Fibroblast of skin of back (primary cell): ENCODE results near the gene LCORL. TPM values are rescaled to one million over a fixed set of nuclear protein-coding genes. Genes with fewer than 3 reads are reported as not detected.
"Not testable (repeated sequence)": the region's sequence is repeated elsewhere in the genome, so short reads cannot be mapped to it uniquely, and the experiment has no call there.

Source experiments
- DNase-seq: peaks from one replicate; pipeline ENCODE4 v3.0.0-alpha.2; 2013
- polyA plus RNA-seq, 2 experiments: library from polyadenylated mRNA; unstranded; fragments of 120-200 nt; gene quantifications; one replicate each; pipeline ENCODE4 v1.2.1, GENCODE V29; 2013; ENCODE audit not compliant: insufficient read length in 2 of 2

LCORL gene
- polyA plus RNA-seq (2013, experiment 1 of 2; ENCODE audit: insufficient read length) = 6.8 TPM
- polyA plus RNA-seq (2013, experiment 2 of 2; ENCODE audit: insufficient read length) = 6.3 TPM

DNA sequence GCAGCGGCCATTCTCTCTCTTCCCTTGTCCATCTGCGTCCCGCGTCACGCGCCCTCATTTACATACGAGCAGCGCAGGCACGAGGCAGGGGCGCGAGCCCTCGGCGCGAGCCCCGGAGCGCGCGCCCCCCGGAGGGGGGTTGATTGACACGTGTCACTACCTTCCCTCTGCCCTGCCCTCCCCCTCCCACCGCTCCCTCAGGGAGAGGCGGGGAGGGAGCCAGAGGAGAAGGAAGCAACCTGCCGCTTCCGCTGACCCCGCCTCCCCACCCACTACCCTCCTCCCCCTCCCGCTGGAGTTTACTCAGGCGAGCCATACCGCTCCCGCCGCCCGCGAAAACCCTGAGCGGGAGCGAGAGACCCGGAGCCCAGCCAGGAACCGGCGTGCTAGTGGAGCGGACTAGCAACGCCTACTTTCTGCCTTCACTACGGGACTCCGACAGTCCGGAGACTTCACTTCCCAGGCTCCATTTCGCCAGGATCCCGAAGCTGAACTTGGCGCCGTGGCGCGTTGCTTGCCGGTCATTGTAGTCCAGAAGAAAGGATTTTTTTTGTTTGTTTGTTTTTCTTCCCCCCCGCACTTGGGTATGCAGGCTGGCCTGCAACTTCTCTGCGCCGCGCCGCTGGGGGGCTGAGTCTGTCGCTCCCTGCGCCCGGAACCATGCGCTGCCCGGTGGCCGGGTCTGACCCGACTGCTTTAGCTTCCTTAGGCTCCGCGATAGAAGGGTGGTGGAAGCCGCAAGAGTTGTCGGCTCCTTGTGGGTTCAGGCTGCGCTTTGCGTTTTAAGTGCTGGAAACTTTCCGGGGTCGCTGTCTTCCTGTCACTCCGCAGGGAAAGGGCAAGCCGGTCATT, at the start of gene LCORL:
TSS of gene LCORL (minus strand) at position 36 of the 852 bp plus-strand sequence. CDS start at position 32, 4 bp downstream.
- DNase-seq = peak; percentile 96

DNA sequence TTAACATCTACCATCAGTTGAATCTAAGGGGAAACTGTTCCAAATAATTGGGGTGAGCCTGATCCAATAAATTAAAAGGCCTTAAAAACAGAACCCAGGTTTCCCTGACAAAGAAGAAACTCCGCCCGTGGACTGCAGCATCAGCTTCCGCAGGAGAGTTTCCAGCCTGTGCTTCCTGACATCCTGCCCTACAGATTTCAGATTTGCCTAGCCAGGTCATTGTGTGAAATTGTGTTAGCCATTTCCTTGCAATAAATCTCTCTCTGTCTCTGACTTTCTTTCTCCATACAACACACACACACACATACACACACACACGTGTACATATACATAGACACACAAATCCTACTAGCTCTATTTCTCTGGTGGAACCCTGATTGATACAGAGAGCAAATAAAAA, 48.3 kb upstream of the LCORL start:
- no peak for DNase-seq

DNA sequence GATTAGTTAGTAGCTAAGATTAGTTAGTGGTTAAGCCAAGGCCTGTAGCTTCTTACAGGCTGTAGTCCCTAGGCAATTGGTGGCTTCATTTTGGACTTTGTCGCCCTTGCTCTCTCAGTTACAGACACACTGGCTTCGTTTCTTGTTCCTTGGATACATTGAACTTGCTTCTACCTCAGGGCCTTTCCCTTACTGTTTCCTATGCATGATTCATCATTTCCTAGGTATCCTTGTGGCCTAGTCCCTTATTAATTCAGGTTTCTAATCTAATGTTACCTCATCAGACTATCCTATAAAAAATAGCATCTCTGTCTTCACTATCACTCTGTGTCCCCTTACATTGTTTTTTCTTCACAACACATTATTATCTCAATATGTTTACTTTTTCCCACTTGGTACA, 45.5 kb upstream of the LCORL start:
- no peak for DNase-seq

DNA sequence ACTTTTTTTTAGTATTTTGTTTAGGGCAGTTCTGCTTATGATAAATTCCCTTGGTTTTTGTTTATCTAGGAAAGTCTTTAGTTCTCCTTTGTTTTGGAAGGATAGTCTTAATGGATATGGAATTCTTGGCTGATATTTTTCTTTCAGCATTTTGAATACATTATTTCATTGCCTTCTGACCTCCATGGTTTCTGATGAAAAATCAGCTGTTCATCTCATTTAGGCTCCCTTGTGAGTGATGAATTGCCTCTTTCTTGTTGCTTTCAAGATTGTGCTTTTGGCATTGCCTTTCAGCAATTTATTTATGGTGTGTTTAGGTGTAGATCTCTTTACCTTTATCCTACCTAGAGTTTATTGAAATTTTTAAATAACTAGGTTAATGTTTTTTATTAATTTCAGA, 41.5 kb upstream of the LCORL start:
- no peak for DNase-seq

DNA sequence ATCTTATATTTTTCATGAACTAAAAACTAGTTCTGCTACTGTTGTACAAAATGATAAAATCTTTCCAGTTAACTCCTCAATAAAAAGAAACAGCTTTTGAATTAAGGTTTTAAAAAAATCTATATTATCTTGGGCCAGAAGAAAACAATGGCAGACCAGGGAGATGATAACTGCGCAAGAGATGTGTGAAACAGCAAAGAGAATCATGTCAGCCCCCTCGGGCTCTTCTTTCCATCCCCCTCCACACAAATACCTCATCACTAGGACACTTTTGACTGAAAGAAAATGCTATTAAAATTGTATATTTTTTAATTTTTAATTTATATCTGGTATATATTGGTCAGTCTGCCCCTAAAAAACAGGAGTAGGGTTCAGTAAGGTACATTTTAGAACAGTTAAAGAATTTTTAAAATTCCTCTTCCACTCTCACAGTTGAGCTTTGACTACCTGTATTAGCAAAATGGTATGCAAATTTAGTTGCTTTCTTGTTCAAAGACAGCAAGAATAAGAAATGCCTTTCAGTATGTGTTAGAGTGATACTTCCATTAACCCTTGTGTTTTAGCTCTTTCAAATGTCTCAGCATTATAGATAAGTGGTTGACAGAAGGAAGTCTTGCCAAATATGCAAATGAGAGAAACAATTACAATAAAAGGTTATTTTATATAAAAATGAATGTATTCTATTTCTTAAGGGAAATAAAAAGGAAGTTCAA, 36.4 kb upstream of the LCORL start:
- no peak for DNase-seq

DNA sequence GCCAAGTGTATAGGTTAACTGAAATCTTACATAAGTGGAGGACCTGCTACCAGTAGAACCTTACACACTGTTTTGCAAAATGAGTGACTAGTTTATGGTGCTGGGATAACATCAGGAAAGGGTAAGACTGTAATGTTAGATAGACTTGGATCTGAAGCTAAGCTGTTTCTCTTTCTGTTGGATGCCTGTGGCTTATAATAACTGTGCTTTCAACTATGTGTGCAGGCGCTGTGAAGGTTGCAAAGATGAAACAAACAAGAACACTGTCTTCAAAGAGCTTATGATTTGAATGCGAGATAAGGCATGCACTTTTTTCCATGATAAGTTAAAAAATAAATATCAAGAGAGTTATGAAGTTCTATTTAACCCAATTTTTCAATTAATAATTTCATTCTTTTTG, 34.5 kb upstream of the LCORL start:
- no peak for DNase-seq

DNA sequence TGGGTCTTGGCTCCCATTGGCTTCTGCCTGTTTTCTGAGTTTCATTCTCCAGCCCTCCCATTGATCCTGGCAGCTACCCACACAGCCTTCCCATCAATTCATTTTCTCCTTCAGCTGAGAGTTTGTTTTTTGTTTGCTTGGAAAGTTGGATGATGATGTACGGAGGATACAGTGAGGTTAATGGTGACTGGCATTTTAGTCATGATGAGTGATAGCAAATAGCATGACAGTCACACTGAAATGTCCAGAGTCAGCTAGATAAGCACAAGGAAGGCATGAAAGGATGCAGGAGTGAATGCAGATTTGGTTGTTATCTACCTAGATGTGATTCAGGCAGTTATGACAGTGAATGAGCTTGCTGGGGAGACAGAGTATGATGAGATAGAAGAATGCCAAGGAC, 30.6 kb upstream of the LCORL start:
- no peak for DNase-seq

DNA sequence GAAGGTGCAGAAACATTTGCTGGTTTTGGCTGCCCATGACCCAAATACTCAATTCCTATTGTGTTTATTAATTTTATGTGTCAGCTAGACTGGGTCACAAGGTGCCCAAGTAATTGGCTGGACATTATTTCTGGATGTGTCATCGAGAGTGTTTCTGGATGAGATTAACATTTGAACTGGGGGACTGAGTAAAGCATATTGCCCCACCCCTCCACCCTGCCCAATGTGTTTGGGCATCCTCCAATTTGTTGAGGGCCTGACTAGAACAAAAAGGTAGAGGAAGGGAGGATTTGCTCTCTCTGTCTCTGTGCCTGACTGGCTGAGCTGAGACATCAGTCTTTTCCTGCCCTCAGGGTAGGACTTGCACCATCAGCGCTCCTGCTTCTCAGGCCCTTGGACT, 29.7 kb upstream of the LCORL start:
- peak; percentile 20 for DNase-seq

DNA sequence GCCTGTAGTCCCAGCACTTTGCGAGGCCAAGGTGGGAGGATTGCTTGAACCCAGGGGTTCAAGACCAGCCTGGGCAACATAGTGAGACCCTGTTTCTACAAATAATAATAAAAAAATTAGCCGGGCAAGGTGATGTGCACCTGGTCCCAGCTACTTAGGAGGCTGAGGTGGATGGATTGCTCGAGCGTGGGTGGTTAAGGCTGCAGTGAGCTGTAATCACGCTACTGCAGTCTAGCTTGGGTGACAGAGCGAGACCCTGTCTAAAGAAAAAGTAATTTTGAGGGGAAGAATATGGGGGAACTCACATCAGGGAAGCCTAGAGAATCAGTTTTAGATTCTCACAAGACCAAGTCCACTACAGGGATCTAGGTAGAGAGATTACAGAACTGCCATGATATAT, 28.9 kb upstream of the LCORL start:
- DNase-seq = no peak

DNA sequence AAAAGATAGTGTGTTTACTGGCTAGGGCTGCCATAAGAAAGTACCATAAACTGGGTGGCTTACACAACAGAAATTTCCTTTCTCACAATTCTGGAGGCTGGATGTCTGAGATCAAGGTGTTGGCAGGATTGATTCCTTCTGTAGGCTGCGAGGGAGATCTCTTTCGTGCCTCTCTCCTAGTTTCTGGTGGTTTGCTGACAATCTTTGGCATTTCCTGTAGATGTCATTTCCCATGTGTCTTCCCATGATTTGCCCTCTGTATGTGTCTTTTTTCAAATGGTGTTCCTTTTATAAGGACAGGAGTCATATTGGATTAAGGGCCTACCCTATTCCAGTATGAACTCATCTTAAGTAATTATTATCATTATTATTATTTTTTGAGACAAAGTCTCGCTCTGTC, 27.9 kb upstream of the LCORL start:
- DNase-seq = peak; percentile 29

DNA sequence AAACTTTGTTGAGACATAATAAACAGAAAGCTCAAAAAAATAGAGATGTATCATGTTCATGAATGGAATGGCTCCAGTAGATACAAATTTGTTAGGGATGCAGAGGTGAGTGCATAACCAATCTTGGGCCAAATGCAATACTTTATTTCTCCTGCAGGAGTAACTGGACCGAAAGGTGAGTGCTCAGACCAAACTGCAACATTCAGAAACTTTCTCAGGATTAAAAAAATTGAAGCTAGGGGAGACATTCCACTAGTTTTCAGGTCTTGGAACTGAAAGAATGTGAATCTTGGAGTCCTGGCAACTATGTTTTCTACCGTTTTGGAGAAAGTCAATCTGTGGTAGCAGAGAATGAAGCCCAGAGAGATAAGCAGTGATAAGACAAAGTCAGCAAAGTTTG, 21.2 kb upstream of the LCORL start:
- no peak for DNase-seq

DNA sequence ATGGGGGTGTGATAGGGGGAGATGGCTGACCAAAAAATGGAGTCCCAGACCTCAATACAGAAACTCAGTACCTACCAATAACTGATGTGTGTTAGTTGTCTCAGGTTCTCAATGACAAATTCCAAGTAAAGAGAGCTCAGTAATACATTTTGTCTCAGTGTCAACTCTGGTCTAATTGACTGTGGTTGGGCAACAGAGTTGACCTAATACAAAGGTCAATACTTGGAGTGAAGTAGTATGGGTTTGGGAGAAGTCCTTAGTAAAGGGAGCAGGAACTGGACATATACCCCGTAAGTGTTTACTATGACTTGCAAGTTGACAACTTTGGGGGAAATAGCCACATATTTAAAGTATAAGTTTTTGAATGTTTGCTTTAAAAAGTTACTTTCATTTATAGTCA, 20.5 kb upstream of the LCORL start:
- DNase-seq = no peak

DNA sequence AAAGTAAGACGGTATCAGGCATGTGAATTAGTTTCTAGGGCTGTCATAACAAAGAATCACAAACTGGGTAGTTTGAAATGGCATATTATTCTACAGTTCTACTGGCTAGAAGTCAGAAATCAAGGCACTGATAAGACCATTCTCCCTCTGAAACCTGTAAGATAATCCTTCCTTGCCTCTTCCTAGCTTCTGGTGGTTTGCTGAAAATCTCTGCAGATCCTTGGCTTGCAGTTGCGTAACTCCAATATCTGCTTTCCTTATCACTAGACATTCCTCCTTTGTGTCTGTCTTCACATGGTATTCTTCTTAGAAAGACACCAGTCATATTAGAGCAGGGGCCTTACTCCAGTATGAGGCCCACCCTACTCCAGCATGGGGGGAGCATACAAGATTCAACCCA, 19.6 kb upstream of the LCORL start:
- no peak for DNase-seq

DNA sequence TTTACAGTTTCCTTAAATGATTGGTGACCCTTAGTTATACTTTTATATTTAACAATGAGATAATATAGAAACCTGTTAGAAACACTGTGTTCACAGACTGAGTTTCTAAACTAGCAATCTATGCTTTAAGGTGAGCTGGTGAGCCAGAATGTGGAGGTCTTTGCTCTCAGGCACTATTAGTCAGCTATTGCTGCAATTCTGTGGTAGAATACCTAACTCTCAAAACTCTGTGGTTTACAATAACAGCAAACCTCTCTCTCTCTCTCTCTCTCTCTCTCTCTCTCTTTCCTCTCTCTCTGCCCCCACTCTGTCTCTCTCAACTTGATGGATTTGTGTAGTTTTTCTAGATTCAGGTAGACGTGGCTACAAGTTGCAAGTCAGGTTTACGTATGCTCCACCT, 17.6 kb upstream of the LCORL start:
- DNase-seq = no peak

DNA sequence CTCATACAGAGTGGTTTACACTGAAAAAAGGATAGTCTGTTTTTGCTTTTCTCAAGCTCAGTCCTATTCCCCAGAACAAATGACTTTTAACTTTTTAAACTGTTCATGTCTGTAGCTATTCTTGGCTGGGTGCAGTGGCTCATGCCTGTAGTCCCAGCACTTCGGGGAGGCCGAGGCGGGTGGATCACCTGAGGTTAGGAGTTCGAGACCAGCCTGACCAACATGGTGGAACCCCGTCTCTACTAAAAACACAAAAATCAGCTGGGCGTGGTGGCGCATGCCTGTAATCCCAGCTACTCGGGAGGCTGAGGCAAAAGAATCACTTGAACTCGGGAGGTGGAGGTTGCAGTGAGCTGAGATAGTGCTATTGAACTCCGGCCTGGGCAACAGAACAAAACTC, 14.8 kb upstream of the LCORL start:
- not testable (repeated sequence) for DNase-seq

DNA sequence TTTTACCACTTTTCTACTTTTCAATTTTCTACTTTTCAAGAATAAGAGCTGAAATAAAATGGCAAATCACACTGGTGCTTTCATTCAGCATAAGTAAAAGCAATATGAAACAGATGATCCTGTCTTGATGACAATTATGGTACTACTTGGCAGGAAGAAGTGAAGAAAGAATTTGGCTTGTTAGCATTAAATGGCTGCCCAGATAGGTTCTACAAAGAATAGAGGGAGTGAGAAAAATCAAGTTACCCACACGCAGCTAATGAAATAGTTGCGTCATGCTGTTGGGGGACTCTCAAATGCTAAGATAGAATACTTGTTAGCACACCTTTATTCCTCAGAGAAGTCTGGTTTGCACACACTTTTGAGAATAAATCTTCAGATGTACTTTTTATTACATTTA, 12.5 kb upstream of the LCORL start:
- no peak for DNase-seq

DNA sequence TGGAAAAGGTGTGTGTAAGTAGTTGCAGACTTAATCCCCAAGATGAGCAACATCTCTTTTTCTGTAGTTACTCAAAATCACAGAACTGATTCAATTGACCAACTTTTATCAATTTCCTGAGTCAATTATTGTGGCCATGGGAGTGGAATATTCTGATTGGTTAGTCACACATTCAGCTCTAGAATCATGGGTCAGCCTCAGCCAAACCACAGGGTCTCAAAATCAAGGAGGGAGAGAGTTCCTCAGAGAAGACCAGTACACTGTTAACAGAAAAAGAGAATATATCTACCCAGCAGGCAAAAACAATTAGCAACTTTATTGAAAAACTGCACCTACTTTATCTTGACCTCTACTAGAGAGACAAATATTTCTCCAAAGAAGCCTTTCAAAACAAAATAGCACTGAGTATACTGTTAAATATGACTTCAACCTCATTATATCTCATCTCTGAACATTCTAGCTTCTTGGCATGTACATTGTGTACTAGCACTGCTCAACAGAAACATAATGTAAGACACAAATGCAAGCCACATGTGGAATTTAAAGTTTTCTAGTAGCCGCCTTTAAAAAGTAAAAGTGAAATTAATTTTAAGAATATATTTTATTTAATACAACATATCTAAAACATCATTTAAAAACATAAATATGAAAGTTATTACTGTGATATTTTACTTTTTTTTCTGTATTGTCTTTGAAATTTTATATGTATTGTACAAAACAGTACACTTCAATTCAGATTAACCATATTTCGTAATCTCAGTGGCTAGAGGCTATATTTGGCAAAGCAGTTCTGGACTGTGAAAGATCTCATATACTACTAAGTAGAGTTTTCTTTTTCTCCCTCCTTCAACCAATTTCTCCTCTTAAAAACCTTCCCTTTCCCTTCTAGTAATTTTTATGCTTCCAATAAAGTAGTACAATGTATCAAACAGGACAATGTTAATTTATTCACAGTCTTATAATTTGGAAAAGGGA, 11.8 kb upstream of the LCORL start:
- no peak for DNase-seq

DNA sequence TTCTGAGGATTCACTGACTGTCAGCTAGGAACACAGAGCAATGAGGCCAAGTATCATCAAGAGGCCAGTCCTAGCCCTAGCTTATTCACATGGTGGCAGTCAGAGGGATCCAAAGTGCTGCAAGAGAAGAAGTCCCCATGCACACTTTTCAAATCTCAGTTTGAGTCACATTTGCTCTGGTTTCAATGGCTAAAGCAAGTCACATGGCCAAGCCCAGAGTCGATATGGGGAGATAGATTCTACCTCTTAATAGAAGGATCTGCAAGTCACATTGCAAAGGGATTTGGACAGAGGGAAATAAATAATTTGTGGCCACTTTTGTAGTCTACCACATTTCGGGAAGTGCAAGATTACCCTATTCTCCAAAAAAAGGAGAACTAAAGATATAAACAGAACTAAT, 3.7 kb upstream of the LCORL start:
- DNase-seq = no peak

DNA sequence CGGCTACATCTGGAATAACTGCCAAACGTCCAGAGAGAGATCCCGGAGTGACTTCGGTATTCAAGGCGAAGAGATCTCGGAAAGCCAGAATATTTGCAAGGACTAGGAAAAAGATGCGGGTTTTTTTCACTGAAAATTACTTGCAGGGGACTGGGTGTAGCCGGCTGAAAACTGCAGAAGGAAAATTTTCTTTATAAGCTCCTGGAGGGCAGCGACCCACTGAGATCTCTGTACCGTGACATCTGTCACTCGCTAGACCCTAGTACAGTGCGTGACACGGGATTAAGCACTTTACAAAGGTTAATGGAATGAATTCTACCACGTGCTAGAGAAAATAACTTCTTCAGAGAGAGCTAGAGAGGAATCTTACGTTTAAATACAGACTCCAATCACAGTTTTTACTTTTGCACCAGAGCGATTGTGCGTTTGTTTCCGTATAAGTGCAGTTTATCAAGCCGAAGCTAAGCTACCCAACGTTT, 1.1 kb upstream of the LCORL start:
- peak; percentile 10 for DNase-seq

DNA sequence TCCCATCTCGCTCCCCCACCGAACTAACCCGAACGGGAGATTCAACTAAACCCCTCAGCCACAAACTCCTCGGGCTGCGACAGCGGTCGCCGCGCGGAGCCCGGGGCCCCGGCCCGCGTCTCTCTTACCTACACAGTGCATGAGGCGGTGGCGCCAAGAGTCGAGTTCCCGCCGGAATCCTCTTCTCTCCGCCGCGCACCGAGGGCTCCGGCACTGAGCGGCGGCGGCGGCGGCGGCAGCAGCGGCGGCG, 160 bp downstream of the LCORL start:
- DNase-seq = no peak

DNA sequence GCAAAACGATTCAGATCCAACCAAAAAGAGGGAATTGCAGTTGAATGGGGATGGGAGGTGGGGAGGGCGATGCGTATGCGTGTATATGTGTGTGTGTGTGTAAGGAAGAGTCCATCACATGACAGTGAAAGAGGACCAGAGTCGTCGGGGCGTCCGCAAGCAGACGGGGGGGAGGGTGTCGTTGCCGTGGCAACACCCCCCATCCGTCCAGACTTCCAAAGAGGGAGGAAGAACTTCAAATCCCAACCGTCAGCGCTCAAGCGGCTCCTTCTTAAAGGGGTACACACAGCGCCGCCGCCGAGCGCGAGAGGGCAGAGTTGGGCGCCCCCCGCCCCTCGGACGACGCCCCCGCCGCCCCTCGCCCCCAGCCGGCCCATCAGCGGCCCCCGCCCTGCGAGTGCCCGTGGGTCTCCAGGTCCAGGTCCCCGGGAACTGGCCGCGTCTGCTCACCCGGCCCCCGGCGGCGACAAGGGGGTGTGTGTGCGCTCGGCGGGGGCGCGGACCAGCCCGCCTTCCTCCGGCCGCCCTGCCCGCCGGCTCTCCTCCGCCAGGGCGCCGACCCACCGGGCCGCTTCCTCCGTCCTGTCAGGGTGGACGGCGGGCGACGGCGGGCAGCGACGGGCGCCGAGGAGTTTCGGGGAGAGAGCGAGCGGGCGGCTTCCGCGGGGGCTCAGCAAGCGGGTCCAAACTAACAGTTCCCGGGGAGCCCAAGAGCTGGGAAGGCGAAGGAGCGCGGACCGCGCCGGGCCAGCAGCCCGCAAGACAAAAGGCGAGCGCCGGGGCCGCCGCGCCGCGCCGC, 685 bp downstream of the LCORL start:
- DNase-seq = peak; percentile 86

DNA sequence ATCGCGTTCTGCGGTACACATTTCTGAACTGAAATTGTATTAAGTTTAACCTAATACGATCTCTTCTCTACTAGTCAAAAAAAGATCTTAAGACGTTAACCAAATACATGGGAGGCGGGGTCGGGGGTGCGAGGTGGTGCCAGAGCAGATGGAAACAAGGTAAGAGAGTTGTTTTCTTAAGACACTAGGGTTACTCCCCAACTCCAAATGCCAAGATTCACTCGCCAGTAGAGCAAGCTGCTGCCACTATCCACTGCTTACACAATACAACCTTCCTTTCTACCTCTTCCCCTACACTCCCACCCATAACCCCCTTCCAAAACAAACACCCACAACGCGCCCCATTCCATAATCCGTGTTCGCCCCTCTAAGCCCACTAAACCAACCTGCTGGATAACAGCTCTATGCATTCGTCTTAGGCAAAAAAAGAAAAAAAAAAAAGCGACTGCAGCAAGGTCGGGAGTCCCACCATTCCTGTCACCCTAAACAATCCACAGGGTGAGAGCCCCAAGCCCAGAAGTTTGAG, 1.3 kb downstream of the LCORL start:
- no peak for DNase-seq
